Fibroblast of mammary gland (primary cell): ENCODE data around the gene SEZ6.
A peak's percentile ranks its signal among the peaks of the same experiment; 100 is the strongest.

Experiments
- DNase-seq: peaks from one replicate; pipeline ENCODE4 v3.0.0-alpha.2; 2010; ENCODE audit warnings: low read depth
- H3K4me3 ChIP-seq: 2 replicates; pipeline ENCODE4 v1.5.1; 2011; ENCODE audit warnings: low read depth, mild to moderate bottlenecking, low read length, moderate library complexity; ENCODE audit not compliant: control insufficient read depth
- CTCF ChIP-seq: conservative IDR thresholded peaks from 2 replicates; pipeline ENCODE4 v1.5.1; 2011; ENCODE audit warnings: low read depth, low read length, inconsistent platforms; ENCODE audit not compliant: control insufficient read depth, insufficient read depth

The SEZ6 gene

GRCh38 chr17:28957277-28957991 lies 48.4 kb downstream of the SEZ6 start:
- TF ChIP-seq CTCF = no peak
- no peak overlapping the region for H3K4me3 ChIP-seq
- no peak for DNase-seq

- TF ChIP-seq CTCF = no peak
- no peak for DNase-seq
- H3K4me3 ChIP-seq = no peak overlapping the region
Observed at GRCh38 chr17:28956861-28957260, 49.0 kb downstream of the SEZ6 start.

GRCh38 chr17:28956112-28956511 lies 49.7 kb downstream of the SEZ6 start:
- no peak for DNase-seq
- TF ChIP-seq CTCF = no peak

GRCh38 chr17:28955408-28955807 lies 50.4 kb downstream of the SEZ6 start:
- no peak overlapping the region for H3K4me3 ChIP-seq
- DNase-seq = no peak
- TF ChIP-seq CTCF = no peak

More at GRCh38 chr17:28956112-28956511, 49.7 kb downstream of the SEZ6 start:
- H3K4me3 ChIP-seq = no peak overlapping the region

- no peak overlapping the region for H3K4me3 ChIP-seq
- no peak for TF ChIP-seq CTCF
- DNase-seq = no peak
Observed at GRCh38 chr17:28954886-28955285, 50.9 kb downstream of the SEZ6 start.

- TF ChIP-seq CTCF = peak; percentile 82
- DNase-seq = peak; percentile 52
Observed at GRCh38 chr17:28953444-28954118, 52.3 kb downstream of the SEZ6 start.

More at GRCh38 chr17:28953444-28954118, 52.3 kb downstream of the SEZ6 start:
- no peak overlapping the region for H3K4me3 ChIP-seq
